IMR-90 (cell line): ENCODE data around the gene PDCD6IP.

Experiments
- BHLHE40 ChIP-seq: fragments of 150-350 bp; IDR thresholded peaks from 2 replicates; pipeline ENCODE4 v1.6.1; 2016; ENCODE audit warnings: mild to moderate bottlenecking, low read depth, low read length
- CHD1 ChIP-seq: IDR thresholded peaks from 2 replicates; pipeline ENCODE4 v1.6.1; 2012; ENCODE audit warnings: low read depth, low read length, improper control_type of control experiment
- FOS ChIP-seq: fragments of 150-350 bp; IDR thresholded peaks from 2 replicates; pipeline ENCODE4 v1.6.1; 2016; ENCODE audit warnings: low read depth, low read length
- MAFK ChIP-seq: IDR thresholded peaks from 2 replicates; pipeline ENCODE4 v1.6.1; 2012; ENCODE audit warnings: low read depth, low read length, improper control_type of control experiment
- MAZ ChIP-seq: IDR thresholded peaks from 2 replicates; pipeline ENCODE4 v1.6.1; 2012; ENCODE audit warnings: low read depth, mild to moderate bottlenecking, low read length, improper control_type of control experiment, moderate library complexity, borderline replicate concordance
- MXI1 ChIP-seq: IDR thresholded peaks from 2 replicates; pipeline ENCODE4 v1.6.1; 2012; ENCODE audit warnings: low read depth, mild to moderate bottlenecking, low read length, moderate library complexity, borderline replicate concordance
- POLR2A ChIP-seq: IDR thresholded peaks from 2 replicates; pipeline ENCODE4 v1.6.1; 2012; ENCODE audit warnings: mild to moderate bottlenecking, low read depth, low read length
- RAD21 ChIP-seq: IDR thresholded peaks from 2 replicates; pipeline ENCODE4 v1.6.1; 2012; ENCODE audit warnings: low read length, improper control_type of control experiment
- RCOR1 ChIP-seq: IDR thresholded peaks from 2 replicates; pipeline ENCODE4 v1.6.1; 2012; ENCODE audit warnings: mild to moderate bottlenecking, low read length, improper control_type of control experiment; ENCODE audit not compliant: insufficient replicate concordance
- RFX5 ChIP-seq: IDR thresholded peaks from 2 replicates; pipeline ENCODE4 v1.8.0; 2012; ENCODE audit warnings: low read depth, mild to moderate bottlenecking, low read length, moderate library complexity
- SMC3 ChIP-seq: fragments of 150-350 bp; IDR thresholded peaks from 2 replicates; pipeline ENCODE4 v1.6.1; 2016; ENCODE audit warnings: low read depth, mild to moderate bottlenecking, antibody characterized with exemption, low read length, moderate library complexity
- TF ChIP-seq, protein P1 (sequence below): conservative IDR thresholded peaks from 2 replicates; pipeline ENCODE4 v1.5.1; 2012; ENCODE audit warnings: mild to moderate bottlenecking, low read depth, low read length, improper control_type of control experiment
- TF ChIP-seq, protein P2 (sequence below): fragments of 150-350 bp; IDR thresholded peaks from 2 replicates; pipeline ENCODE4 v1.6.1; 2017; ENCODE audit warnings: mild to moderate bottlenecking, antibody characterized with exemption, low read length, low read depth

DNA sequence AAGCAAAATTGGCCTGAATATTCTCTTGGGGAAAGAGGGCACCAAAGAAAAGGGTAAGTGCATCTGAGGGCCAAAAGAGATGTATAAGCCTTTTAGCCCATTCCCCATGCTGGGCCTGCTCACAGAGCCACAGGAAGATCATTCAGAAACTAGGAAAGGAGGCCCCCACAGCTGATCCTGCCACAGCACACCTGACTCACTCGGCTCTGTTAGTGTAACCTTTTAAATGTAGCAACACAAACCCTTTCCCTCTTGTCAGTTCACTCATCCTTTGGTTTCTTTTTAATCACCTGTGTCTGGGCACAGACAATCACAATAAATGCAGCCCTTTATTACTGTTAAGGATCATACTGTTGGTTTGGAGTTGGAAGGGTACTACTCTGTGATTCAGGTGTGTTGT lies 69.9 kb downstream of the PDCD6IP start:
- TF ChIP-seq POLR2A: no peak
- TF ChIP-seq, protein P1, sequence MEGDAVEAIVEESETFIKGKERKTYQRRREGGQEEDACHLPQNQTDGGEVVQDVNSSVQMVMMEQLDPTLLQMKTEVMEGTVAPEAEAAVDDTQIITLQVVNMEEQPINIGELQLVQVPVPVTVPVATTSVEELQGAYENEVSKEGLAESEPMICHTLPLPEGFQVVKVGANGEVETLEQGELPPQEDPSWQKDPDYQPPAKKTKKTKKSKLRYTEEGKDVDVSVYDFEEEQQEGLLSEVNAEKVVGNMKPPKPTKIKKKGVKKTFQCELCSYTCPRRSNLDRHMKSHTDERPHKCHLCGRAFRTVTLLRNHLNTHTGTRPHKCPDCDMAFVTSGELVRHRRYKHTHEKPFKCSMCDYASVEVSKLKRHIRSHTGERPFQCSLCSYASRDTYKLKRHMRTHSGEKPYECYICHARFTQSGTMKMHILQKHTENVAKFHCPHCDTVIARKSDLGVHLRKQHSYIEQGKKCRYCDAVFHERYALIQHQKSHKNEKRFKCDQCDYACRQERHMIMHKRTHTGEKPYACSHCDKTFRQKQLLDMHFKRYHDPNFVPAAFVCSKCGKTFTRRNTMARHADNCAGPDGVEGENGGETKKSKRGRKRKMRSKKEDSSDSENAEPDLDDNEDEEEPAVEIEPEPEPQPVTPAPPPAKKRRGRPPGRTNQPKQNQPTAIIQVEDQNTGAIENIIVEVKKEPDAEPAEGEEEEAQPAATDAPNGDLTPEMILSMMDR: no peak
- no peak for TF ChIP-seq RAD21
- no peak for TF ChIP-seq SMC3
- TF ChIP-seq MAZ: no peak
- no peak for TF ChIP-seq FOS
- no peak for TF ChIP-seq MXI1
- no peak for TF ChIP-seq MAFK
- no peak for TF ChIP-seq CHD1
- TF ChIP-seq, protein P2, sequence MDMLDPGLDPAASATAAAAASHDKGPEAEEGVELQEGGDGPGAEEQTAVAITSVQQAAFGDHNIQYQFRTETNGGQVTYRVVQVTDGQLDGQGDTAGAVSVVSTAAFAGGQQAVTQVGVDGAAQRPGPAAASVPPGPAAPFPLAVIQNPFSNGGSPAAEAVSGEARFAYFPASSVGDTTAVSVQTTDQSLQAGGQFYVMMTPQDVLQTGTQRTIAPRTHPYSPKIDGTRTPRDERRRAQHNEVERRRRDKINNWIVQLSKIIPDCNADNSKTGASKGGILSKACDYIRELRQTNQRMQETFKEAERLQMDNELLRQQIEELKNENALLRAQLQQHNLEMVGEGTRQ: no peak
- no peak for TF ChIP-seq BHLHE40
- no peak for TF ChIP-seq RFX5
- no peak for TF ChIP-seq RCOR1
